Fibroblast of skin of scalp (primary cell): ENCODE data around the gene OR52A5. TPM values are rescaled to one million over a fixed set of nuclear protein-coding genes. Genes with fewer than 3 reads are reported as not detected.
A peak's percentile ranks its signal among the peaks of the same experiment; 100 is the strongest.
"Not testable (repeated sequence)": the region's sequence is repeated elsewhere in the genome, so short reads cannot be mapped to it uniquely, and the experiment has no call there.

Source experiments
- DNase-seq: peaks from one replicate; pipeline ENCODE4 v3.0.0-alpha.2; 2013
- polyA plus RNA-seq, 2 experiments: library from polyadenylated mRNA; unstranded; fragments of 120-200 nt; gene quantifications; one replicate each; pipeline ENCODE4 v1.2.1, GENCODE V29; 2013; ENCODE audit not compliant: insufficient read length in 2 of 2

The OR52A5 gene
- not detected for polyA plus RNA-seq (2013, experiment 1 of 2; ENCODE audit: insufficient read length)
- polyA plus RNA-seq (2013, experiment 2 of 2; ENCODE audit: insufficient read length): not detected

DNA sequence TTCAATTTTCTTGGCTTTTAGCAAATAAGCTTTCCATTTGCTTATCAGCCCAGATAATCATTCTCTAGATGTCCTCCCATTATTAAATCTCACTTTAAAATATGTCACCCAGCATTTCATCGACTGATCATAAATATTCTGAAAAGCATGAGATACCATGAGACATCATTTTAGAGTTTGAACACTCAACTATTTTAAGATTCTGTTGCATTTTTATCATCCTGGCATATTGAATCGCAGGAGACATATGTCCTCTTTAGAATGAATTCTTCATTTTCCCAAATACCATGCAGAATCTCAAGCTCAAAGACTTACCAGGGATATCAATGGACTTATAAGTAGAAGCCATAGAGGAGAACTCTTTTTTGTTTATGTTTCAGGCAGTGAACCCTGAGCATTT is at the start of gene OR52A5:
Gene OR52A5 (minus strand): TSS at position 361 of the 400 bp plus-strand sequence. CDS start 5,714 bp downstream, outside the sequence.
- no peak for DNase-seq

DNA sequence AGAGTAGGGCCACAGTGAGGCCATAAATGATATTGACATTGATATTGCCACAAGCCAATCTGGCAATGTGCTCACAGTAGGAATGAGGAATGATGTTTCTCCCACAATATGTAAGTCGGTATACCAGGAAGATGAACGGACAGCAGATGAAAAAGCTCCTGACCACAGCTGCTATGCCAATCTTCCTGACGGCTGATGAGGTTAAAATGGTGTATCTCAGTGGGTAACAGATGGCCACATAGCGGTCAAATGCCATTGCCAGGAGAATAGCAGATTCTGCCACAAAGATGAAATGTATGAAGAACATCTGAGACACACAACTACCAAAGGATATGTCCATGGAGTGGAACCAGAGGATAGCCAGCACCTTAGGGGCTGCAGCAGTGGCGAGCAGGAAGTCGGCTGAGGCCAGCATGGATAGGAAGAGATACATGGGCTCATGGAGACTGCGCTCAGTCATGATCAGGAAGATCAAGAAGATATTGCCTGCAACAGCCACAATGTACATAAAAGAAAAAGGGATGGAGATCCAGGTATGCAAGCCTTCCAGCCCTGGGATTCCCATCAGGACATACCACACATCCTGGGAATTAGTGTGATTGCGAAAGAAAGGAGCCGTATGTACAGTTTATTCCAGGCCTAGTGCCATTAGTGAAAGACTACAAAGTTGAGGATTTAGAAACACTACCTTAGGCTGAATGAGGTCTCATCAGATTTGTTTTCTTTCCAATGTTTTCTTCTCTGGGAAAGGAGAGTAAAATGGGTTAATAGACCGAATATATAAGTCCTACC is 40.1 kb upstream of the OR52A5 start:
- no peak for DNase-seq

DNA sequence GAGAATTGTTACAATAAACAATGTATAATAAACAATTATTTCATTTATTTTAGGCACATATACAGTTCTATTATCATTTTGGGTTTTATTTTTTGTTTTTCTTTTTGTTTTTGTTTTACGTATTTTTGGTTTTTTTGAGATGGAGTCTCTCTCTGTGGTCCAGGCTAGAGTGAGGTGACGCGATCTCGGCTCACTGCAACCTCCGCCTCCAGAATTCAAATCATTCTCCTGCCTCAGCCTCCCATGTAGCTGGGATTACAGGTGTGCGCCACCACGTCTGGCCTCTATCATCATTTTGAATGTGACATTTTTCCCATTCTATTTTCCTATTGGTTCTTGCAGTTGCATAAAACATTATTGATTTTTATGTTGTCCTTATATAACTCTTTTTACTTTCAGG is 36.8 kb upstream of the OR52A5 start:
- no peak for DNase-seq

GRCh38 chr11:5171856-5172255 is 33.7 kb upstream of the OR52A5 start:
- no peak for DNase-seq

DNA sequence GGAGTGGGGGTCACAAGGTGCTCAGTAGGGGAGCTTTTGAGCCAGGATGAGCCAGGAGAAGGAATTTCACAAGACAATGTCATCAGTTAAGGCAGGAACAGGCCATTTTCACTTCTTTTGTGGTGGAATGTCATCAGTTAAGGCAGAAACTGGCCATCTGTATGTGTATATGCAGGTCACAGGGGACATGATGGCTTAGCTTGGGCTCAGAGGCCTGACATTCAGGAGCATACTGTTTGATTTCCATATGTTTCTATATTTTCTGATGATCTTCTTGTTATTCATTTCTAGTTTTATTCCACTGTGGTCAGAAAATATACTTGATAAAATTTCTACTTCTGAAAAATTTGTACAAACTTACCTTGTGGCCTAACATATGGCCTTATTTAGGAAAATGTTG is 27.7 kb upstream of the OR52A5 start:
- not testable (repeated sequence) for DNase-seq

- DNase-seq: not testable (repeated sequence)
Measured at GRCh38 chr11:5164807-5165206, 26.7 kb upstream of the OR52A5 start.

DNA sequence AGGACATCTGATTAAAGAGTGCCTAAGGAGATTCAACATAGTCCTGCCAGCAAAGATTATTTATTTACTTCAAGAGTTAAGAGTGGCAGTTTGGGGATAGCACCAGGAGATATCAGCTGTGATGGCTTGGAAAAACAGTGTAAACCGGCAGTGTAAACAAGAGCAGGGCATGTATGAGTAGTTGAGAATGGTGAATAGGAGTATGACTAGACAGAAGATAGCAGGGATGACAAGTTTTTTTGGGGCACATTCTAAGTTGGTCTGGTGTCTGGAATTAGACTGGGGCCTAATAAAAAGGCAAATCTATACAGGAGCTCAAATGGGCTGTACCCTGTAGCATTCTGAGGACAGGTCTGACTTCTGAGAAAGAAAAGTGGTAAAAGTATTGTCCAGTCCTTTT is 22.9 kb upstream of the OR52A5 start:
- not testable (repeated sequence) for DNase-seq

DNA sequence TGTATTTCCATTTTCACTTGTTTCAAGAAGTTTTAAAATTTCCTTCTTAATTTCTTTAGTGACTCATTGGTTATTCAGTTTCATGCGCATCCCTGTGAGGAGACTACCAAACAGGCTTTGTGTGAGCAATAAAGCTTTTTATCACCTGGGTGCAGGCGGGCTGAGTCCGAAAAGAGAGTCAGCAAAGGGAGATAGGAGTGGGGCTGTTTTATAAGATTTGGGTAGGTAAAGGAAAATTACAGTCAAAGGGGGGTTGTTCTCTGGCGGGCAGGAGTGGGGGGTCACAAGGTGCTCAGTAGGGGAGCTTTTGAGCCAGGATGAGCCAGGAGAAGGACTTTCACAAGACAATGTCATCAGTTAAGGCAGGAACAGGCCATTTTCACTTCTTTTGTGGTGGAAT is 22.1 kb upstream of the OR52A5 start:
- DNase-seq: not testable (repeated sequence)

GRCh38 chr11:5159806-5160205 is 21.6 kb upstream of the OR52A5 start:
- DNase-seq: no peak

- no peak for DNase-seq
Measured at GRCh38 chr11:5154657-5155056, 16.5 kb upstream of the OR52A5 start, which contains the start of gene OR52A1. TSS of gene OR52A1 (minus strand) at chr11:5154757. CDS start at chr11:5152369, 2,388 bp downstream.

GRCh38 chr11:5153574-5154431 is 15.6 kb upstream of the OR52A5 start:
- no peak for DNase-seq

GRCh38 chr11:5151713-5152153 is 13.6 kb upstream of the OR52A5 start:
- DNase-seq: no peak

GRCh38 chr11:5144206-5144605 is 6.0 kb upstream of the OR52A5 start:
- not testable (repeated sequence) for DNase-seq

- no peak for DNase-seq
Measured at GRCh38 chr11:5137014-5137413, 1.1 kb downstream of the OR52A5 start.

DNA sequence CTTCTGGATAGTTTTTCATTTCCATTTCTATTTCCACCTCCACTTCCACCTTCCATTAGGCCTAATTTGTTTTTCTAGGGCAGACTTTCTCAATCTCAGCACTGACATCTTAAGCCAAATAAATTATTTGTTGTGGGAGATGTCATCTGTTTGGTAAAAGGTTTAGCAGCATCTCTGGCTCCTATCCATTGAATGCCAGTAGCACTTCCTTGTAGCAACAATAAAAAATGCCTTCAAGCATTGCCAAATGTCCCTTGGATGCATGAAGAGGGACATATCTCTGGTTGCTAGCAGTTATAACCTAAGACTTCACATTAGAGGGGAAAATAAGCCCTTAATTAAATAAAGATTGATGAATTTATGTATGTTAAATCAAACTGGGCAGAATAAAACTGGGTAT is 1.9 kb downstream of the OR52A5 start:
- DNase-seq: no peak

DNA sequence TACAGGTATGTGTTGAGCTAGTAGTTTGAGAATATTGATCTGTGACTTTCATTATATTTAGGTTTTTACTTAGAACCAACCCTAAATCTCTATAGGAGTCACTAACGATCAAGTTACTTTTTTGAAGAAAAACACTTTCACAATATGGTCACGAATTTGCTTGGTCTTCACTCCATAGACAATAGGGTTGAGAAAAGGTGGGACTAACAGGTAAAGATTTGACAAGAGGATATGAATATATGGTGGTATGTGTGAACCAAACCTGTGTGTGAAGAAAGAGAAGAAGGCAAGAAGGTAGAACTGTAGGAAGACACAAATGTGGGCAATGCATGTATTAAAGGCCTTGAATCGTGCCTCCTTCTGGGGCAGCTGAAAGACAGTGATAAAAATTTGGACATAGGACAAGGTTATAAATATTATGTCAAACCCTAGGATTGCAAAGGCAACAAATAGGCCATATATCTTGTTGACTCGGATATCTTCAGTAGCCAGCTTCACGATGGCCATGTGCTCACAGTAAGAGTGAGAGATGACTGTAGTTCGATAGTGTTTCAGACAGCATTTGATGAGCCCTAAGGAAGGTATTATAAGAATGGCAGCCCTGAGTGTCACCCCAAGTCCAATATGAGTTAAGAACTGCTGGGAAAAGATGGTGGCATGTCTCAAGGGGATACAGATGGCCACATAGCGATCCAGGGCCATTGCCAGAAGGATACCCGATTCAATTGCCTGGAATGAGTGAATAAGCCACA is 6.4 kb downstream of the OR52A5 start:
- DNase-seq: no peak

- DNase-seq: peak; percentile 1
Measured at GRCh38 chr11:5129457-5129877, 8.7 kb downstream of the OR52A5 start.

DNA sequence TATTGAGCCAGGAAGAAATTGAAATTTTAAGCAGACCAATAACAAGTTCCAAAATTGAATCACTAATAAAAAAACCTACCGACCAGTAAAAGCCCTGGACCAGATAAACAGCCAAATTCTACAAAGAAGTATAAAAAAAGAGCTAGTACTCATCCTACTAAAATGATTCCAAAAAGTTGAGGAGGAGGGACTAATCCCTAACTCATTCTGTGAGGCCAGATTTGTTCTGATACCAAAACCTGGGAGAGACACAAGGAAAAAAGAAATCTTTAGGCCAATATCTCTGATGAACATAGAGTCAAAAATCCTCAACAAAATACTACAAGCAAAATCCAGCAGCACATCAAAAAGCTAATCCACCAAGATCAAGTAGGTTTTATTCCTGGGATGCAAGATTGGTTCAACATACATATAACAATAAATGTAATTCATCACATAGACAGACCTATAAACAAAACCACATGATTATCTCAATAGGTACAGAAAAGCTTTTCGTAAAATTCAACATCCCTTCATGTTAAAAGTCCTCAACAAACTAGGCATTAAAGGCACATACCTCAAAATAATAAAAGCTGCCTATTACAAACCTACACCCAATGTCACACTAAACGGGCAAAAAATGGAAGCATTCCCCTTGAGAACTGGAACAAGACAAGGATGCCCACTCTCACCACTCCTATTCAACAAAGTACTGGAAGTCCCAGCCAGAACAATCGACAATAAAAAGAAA is 13.1 kb downstream of the OR52A5 start:
- DNase-seq: no peak

DNA sequence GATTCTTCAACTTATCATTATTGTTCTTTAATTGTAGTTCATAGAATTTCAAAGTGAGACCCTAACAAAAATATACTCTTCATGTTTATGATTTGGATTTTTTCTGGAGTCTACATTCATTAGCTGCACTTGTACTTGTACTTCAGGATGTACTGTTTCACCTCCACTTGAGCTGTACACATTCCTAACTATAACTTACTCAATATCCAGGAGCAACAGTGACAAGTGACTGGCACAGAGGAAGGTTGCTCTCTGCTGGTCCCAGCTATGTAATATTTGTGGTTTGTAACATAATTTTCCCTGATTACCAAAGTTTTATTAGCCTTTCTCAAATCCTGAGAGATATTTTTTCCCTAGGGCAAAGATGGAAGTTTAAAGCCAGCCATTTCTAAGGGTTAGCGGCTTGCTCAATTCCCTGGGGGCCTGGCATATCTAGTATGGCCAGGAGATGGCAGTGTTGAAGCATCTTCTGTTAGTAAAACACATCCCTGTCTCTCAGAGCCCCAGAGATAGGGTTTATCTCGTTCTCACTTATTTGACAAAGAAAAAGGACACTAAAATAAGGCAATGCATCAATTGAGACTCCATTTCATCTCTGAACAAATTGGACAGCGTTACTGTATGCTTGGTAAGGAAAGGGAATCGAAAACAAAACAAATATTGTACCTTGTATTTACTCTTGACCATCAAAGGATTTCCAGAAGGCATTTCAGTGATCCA is 14.2 kb downstream of the OR52A5 start:
- DNase-seq: peak; percentile 78

GRCh38 chr11:5118893-5119292 is 19.3 kb downstream of the OR52A5 start:
- DNase-seq: no peak

DNA sequence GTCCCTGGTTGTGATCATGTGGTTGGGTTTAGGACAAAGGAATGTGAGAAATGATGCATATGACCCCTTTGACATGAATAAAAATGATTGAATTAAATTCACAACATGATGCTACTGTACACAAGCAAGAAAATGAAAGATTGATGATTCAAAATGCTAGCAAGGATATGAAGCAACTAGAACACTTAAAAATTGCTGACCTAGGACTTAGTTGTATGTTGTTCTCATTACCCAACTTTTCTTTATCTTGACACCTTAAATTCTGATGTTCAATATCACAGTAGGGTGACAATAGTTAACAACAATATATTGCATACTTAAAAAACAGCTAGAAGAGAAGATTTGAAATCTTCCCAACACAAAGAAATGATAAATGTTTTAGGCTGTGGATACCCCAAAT is 20.6 kb downstream of the OR52A5 start:
- no peak for DNase-seq
